Spleen (tissue), 7 donors: Measurements from ENCODE around the gene RAB7B.

ENCODE experiments used
- CTCF ChIP-seq, 11 experiments: fragments of 200-600 bp in 7 of 11; fragments of 450-650 bp in 4 of 11; sonication (generic) in 4 of 11; IDR thresholded peaks in 8 of 11; conservative IDR thresholded peaks in 3 of 11; 1 replicate in 7 of 11; 2 replicates in 4 of 11; pipeline versions ENCODE4 v1.4.0 to v1.8.0; 2016 to 2021; ENCODE audit warnings: antibody characterized with exemption in 11 of 11, inconsistent platforms in 4 of 11, mild to moderate bottlenecking in 1 of 11
- POLR2AphosphoS5 ChIP-seq, 3 donors: sonication (generic); formaldehyde crosslinking; IDR thresholded peaks; one replicate each; pipeline ENCODE4 v1.5.1; 2017; ENCODE audit warnings: antibody characterized with exemption in 3 of 3
- donor health status: DM: no; HTN: no; CAD: no; lungs with moderate emphysema.
- donor health status: DM: no; HTN: no; CAD: no.
- donor health status: DM: no; HTN: no; CAD: no.

- no peak for TF ChIP-seq CTCF (IDR thresholded peaks at IDR 0.05 in 8 of 11, conservative IDR thresholded peaks at IDR 0.05 in 3 of 11)
- no peak for TF ChIP-seq POLR2AphosphoS5 (IDR thresholded peaks at IDR 0.05)
Measured at GRCh38 chr1:205949753-205950152, 53.4 kb downstream of the RAB7B start.
